Aorta (tissue), 5 donors: Measurements from ENCODE around the gene GREM1. TPM values are rescaled to one million over a fixed set of nuclear protein-coding genes. Genes with fewer than 3 reads are reported as not detected.

Experiments used
- ATAC-seq: fragments of 200-7000 bp; cut with Tn5 transposase; one replicate; pipeline ENCODE4 v1.9.1; 2022; ENCODE audit warnings: moderate library complexity; ENCODE audit not compliant: low FRiP score
- DNase-seq, 2 donors: peaks; one replicate each; pipeline ENCODE4 v3.0.0-alpha.2; 2020
- H3K27ac ChIP-seq, 2 donors: one replicate each; pipeline ENCODE4 v1.5.1; 2013; ENCODE audit warnings: low read length in 2 of 2, mild to moderate bottlenecking in 2 of 2, moderate library complexity in 2 of 2, control low read depth in 1 of 2, inconsistent platforms in 1 of 2, low read depth in 1 of 2
- H3K27me3 ChIP-seq, 2 donors: one replicate each; pipeline ENCODE4 v1.6.1; 2013; ENCODE audit warnings: control low read depth in 1 of 2, low read length in 1 of 2, mild to moderate bottlenecking in 1 of 2, moderate library complexity in 1 of 2; ENCODE audit not compliant: insufficient read depth in 2 of 2, control insufficient read depth in 1 of 2
- H3K36me3 ChIP-seq, 2 donors: one replicate each; pipeline ENCODE4 v1.6.1; 2013; ENCODE audit warnings: control low read depth in 1 of 2, low read length in 1 of 2, mild to moderate bottlenecking in 1 of 2; ENCODE audit not compliant: insufficient read depth in 2 of 2, control insufficient read depth in 1 of 2
- H3K4me1 ChIP-seq, 2 donors: one replicate each; pipeline ENCODE4 v1.6.1; 2013; ENCODE audit warnings: low read length in 2 of 2, control low read depth in 1 of 2, mild to moderate bottlenecking in 1 of 2, moderate library complexity in 1 of 2; ENCODE audit not compliant: insufficient read depth in 2 of 2, control insufficient read depth in 1 of 2
- H3K4me3 ChIP-seq, 2 donors: one replicate each; pipeline ENCODE4 v1.5.1; 2013; ENCODE audit warnings: low read length in 2 of 2, control low read depth in 1 of 2, mild to moderate bottlenecking in 1 of 2
- H3K9me3 ChIP-seq: one replicate; pipeline ENCODE4 v1.6.1; 2013; ENCODE audit warnings: mild to moderate bottlenecking, low read length; ENCODE audit not compliant: control insufficient read depth
- WGBS, 2 donors: extraction: QIAGEN DNeasy Blood & Tissue Kit; methylation state at CpG; one replicate each; pipeline ENCODE4 v1.1.7; 2013; 5-methylcytosine and 5-hydroxymethylcytosine counted together
- intact Hi-C, 2 donors: fragments of 100-400 bp; cut with DNase I; formaldehyde crosslinking; loops; one replicate each; pipeline versions ENCODE4 v1.14.2 to v1.15.0; 2022
- long read RNA-seq, 2 donors: library from polyadenylated mRNA; unstranded; transcript quantifications; one replicate each; pipeline ENCODE4 v2.0.0, GENCODE V29; 2020 to 2021
- polyA plus RNA-seq, 2 donors: library from polyadenylated mRNA; stranded (reverse); fragments of 200-250 nt; gene quantifications; one replicate each; pipeline ENCODE4 v1.2.3, GENCODE V29; 2013
- total RNA-seq, 2 donors: library from RNA; stranded (reverse); fragmentation: NEBNext Ultra II Directional; extraction: Animal tissue kit (Norgen Biotek cat#: 25700); gene quantifications; one replicate each; pipeline ENCODE4 v1.2.1, GENCODE V29; 2021
- donor health status: healthy with polysubstance abuse.
- donor health status: Bipolar disorder and iron deficiency.
- donor health status: DM: no; HTN: no; CAD: no.
- donor health status: DM: no; HTN: no; CAD: no.
- donor health status: DM: yes; HTN: yes; CAD: no.

The GREM1 gene
- total RNA-seq (10 to 100 TPM; 30.1 to 35.5 TPM), polyA plus RNA-seq (under 1 TPM; under 0.01 to 0.08 TPM)
- long read RNA-seq, donor 1, full-length matches to known transcripts, result 2 of 11 reads
- long read RNA-seq, donor 1, partial matches to known transcripts, result 0 of 11 reads
- long read RNA-seq, donor 1, other reads (novel, unspliced or antisense), result 9 of 11 reads
- long read RNA-seq, donor 2, partial matches to known transcripts, result 0 of 9 reads
- long read RNA-seq, donor 2, other reads (novel, unspliced or antisense), result 9 of 9 reads

DNA sequence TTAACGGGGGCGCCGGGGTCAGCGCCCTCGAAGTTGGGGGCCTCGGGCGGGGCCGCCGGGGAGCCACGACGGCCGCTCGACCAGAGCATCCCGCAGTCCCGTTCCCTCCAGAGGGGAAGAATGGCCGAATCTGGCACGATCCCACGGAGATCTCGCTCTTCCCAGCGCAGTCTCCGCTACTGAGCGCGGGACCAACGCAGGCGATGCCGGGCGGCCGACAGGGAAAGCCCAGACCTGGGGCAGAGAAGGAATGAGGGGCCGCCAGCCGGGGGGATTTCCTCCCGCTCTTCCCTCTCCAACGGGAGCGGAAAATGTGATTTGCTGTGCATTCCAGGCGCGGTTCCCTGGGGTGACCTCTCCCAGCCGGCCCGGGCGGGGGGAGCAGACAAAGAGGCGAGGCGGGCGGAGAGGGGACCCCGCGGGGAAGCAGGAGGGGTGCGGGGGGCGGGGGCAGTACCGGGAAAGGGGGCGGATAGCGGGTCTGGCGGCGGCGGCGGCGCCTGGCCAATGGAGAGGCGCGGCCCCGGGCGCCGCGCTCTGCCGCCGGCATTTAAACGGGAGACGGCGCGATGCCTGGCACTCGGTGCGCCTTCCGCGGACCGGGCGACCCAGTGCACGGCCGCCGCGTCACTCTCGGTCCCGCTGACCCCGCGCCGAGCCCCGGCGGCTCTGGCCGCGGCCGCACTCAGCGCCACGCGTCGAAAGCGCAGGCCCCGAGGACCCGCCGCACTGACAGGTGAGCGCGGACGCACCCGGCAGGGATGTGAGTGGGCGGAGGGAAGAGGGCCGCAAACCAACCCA is at the start of gene GREM1:
TSS of gene GREM1 (plus strand) at position 579 of the 801 bp plus-strand sequence. CDS start 12,687 bp downstream, outside the sequence.
- no peak within 1 kb of the TSS for H3K27ac ChIP-seq
- peaks cover 0 to 2% of the 10 kb centered on the region in 2 donors for H3K27me3 ChIP-seq
- H3K36me3 ChIP-seq, result no peaks in the 10 kb centered on the region
- intact Hi-C loops, result no loop called here
- WGBS, 2 donors, result 1 to 2% methylated on average over 80 to 99 of the region's 99 CpGs
- no peaks in the 10 kb centered on the region for H3K9me3 ChIP-seq
- H3K4me1 ChIP-seq, result no peaks in the 10 kb centered on the region
- DNase-seq, result peak in 1 of 2 donors; percentile 70
- peak; percentile 33 for ATAC-seq
- H3K4me3 ChIP-seq, result peak within 1 kb of the TSS; percentile 35 to 56

DNA sequence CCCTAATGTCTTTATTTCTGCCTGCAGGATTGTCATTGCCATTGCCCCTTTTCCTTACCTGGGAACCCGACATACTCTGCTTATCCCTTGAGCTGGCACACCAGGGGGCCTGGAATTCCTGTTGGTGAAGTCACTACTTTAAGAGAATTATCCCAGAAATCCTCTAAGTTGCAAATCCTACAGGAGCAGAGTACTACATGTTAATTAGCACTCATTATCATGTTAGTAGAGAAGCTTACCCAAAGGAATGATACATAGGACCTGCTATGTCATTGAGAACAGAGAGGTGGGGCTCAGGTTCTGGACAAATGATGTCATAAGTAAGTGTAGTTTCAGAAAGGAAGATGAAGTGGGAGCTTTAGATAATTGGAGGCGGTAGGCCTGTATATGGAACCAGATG is 48.9 kb upstream of the GREM1 start:
- H3K9me3 ChIP-seq, result no peaks in the 10 kb centered on the region
- H3K4me1 ChIP-seq, result no peaks in the 10 kb centered on the region
- ATAC-seq (no peak), DNase-seq (no peak)
- H3K36me3 ChIP-seq, result no peaks in the 10 kb centered on the region
- H3K4me3 ChIP-seq, result no peak overlapping the region
- H3K27me3 ChIP-seq, result no peaks in the 10 kb centered on the region
- WGBS, 2 donors, result 95 to 97% methylated on average over 2 of the region's 2 CpGs
- H3K27ac ChIP-seq, result no peak overlapping the region
- intact Hi-C loops, result loop anchor here in 1 of 2 donors (10.0 kb wide), 1 partner anchor 266 kb away; no protein-coding TSS in a partner anchor

DNA sequence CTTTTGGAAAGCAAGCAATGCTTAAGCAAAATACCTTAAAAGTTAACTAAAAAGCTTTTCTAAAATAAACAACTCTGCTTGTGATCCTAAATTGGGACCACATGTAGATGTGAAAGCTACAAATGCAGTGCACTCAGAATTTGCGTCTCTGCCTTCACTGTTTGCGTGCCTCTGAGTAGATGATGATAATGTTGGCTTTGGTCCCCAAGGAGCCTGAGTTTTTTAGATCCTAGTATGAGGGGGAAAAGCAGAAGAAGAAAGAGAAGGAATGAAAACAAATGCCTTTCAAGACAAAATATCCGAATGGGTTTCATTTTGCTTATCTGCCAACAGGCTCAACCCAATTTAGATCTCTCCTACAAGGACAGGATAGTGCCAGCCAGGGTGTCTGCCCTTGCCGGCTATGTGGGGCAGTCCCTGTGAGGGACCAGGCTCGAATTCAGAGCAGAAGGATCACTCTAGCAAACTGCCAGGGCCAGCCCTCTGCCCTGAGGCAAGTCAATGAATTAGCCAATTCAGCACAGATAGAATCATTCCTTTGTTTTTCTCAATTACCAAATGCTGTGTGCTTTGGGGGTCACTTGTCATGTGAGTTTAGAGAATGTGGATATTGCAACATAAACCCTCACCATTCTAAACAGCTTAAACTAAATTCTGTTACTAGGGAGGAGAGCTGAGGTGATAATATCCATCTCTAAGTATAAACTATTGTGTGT is 47.8 kb upstream of the GREM1 start:
- ATAC-seq, result peak; percentile 71

DNA sequence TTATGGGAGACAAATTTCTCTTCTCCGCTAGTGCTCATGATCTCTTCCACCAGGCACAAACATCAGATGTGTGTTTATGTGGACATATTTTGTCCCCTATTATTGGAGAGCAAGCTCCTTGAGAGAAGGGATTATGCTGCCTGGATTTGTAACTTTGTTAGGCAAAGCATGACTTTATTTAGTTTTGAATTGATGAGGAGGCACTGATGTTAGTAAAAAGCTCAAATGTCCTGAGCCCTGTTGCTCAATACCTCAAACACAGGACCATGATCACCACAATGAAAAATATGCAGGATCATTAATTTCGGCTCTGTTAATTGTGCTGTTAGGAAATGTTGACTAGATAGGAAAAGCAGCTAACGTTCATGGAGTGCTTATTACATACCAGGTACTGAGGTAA is 47.2 kb upstream of the GREM1 start:
- H3K9me3 ChIP-seq, result no peaks in the 10 kb centered on the region

More for the DNA sequence above, 47.8 kb upstream of the GREM1 start:
- no peaks in the 10 kb centered on the region for H3K9me3 ChIP-seq
- WGBS, 2 donors, result 6 to 11% methylated on average over 5 of the region's 5 CpGs
- DNase-seq, result no peak
- no peak overlapping the region for H3K27ac ChIP-seq
- H3K4me1 ChIP-seq, result no peaks in the 10 kb centered on the region
- H3K27me3 ChIP-seq, result no peaks in the 10 kb centered on the region
- intact Hi-C loops, result loop anchor here in 1 of 2 donors (10.0 kb wide), 1 partner anchor 265 kb away; no protein-coding TSS in a partner anchor
- H3K4me3 ChIP-seq, result no peak overlapping the region
- H3K36me3 ChIP-seq, result no peaks in the 10 kb centered on the region

DNA sequence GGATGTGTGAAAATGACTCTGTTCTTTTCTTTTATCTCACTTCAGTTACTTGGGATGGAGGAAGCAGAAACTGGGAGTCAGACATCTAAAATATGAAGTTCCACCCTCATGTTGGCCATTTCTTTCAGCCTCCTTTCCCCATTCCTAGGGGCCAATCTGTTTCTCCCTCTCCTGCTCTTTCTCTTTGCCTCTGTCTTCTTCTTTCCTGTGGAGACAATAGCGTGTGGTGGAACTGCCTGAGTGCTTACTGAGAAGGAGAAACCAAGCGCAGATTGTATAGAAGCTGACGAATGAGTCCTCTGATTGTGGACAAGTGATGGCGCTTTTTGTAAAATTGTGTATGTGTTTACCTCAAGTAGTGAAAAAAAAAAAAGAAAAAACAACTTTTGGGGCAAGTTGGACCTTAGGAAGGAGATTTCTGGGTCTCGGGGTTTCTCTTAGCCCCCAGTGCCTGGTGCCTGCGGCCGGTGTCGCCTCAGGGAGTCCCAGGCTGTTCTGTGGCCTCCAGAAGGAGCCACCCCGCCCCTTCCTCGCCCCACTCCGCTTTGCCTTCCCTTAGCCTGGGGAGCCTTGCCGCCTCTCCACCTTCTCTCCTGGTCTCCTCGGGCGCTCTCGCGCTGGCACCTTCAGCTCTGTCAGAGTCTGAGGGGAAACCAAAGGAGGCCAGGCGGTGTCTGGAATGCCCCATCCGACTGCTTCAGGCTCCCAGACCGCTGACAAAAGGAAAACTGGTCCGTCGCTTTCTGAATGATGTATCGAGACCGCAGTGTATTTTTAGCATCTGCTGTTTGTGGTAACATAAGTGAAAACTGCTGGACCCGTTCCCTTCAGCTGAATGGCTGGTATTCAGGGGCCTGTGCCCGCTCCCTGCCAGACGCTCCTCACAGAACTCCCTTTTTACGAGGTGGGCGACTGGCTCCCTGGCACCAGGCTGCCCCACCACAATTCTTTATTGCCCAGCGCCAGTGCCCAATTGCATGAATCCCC is 46.2 kb upstream of the GREM1 start:
- Histone ChIP-seq H3K4me1 (no peaks in the 10 kb centered on the region), H3K27ac (no peak overlapping the region), H3K36me3 (no peaks in the 10 kb centered on the region), H3K9me3 (no peaks in the 10 kb centered on the region), H3K27me3 (no peaks in the 10 kb centered on the region), H3K4me3 (no peak overlapping the region)
- ATAC-seq, result no peak
- 51 to 65% methylated on average over 29 of the region's 29 CpGs for WGBS, 2 donors
- intact Hi-C loops, result no loop called here
- DNase-seq, result no peak

More for the DNA sequence above, 47.2 kb upstream of the GREM1 start:
- H3K4me1 ChIP-seq, result no peaks in the 10 kb centered on the region
- H3K4me3 ChIP-seq, result no peak overlapping the region
- intact Hi-C loops, result no loop called here
- ATAC-seq (no peak), DNase-seq (no peak)
- no peak overlapping the region for H3K27ac ChIP-seq
- H3K27me3 ChIP-seq, result no peaks in the 10 kb centered on the region
- WGBS, 2 donors, result 90 to 96% methylated on average over 3 of the region's 3 CpGs
- H3K36me3 ChIP-seq, result no peaks in the 10 kb centered on the region

DNA sequence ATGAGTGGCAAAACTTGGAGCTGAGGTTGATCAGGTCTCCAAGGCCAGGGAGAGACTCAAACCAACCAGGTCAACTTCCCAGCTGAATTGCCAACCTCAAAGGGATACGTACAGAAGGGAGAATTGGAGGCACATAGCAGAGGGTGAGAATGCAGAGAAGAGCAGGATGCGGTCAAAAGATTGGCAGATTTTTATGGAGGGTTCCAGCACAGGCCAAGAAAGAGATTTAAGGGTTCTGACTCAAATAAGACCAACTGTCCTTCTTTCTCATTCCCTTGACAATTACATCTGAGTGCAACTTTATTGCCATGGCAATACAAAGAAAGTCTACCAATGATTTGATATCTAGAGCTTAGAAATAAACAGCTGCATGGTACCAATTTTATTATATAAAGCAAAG is 43.1 kb upstream of the GREM1 start:
- H3K36me3 ChIP-seq, result no peaks in the 10 kb centered on the region
- H3K9me3 ChIP-seq, result no peaks in the 10 kb centered on the region
- H3K27ac ChIP-seq, result no peak overlapping the region
- no peak for ATAC-seq
- H3K4me1 ChIP-seq, result no peaks in the 10 kb centered on the region
- no peaks in the 10 kb centered on the region for H3K27me3 ChIP-seq
- intact Hi-C loops, result no loop called here
- no peak for DNase-seq
- whole genome bisulfite sequencing, 2 donors, result 97 to 100% methylated on average over 2 of the region's 2 CpGs
- H3K4me3 ChIP-seq, result no peak overlapping the region

DNA sequence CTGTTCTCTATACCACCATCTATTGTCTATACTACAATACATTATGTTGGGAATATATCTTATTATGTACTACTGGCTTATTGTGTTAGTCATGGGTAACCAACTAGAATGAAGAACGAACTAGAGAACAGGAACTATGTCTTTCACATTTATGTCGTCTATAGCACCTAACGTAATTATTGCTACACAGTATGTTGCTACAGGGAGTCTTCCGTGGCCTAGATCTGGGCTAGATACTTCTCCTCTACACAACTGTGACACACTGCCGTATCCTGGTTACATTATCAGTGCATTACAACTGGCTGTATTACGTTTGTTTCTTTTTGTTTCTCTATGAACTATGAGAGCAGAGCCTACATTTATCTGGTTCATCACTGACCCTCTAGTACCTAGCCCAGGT is 42.3 kb upstream of the GREM1 start:
- no peaks in the 10 kb centered on the region for H3K9me3 ChIP-seq
- ATAC-seq (peak; percentile 6), DNase-seq (no peak)
- WGBS, 2 donors, result 74 to 77% methylated on average over 6 of the region's 6 CpGs
- H3K27me3 ChIP-seq, result no peaks in the 10 kb centered on the region
- intact Hi-C loops, result no loop called here
- no peak overlapping the region for H3K4me3 ChIP-seq
- H3K4me1 ChIP-seq, result no peaks in the 10 kb centered on the region
- no peak overlapping the region for H3K27ac ChIP-seq
- H3K36me3 ChIP-seq, result no peaks in the 10 kb centered on the region

DNA sequence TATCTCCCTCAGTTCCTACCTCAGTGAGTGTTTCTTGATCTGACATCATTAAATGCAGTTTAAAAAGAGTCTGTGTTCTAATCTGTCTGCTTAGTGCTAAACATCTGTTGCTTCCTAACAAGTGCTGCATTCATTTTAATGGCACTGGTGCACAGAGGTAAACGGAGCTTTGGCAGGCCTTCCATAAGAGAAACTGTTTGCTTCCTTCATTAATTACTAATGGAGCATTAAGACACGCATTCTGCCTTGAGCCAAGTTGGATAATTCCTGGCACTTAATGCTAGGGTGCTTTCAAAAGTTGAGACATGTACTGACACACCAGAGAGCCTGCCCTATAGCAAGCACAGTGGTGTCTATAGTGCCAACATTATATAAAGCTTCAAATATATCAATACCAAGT is 41.6 kb upstream of the GREM1 start:
- Histone ChIP-seq H3K27ac (no peak overlapping the region), H3K4me1 (no peaks in the 10 kb centered on the region), H3K9me3 (no peaks in the 10 kb centered on the region), H3K4me3 (no peak overlapping the region), H3K27me3 (no peaks in the 10 kb centered on the region), H3K36me3 (no peaks in the 10 kb centered on the region)
- no peak for ATAC-seq
- DNase-seq, result no peak
- WGBS, 2 donors, result 87 to 89% methylated on average over 2 of the region's 2 CpGs
- intact Hi-C loops, result no loop called here
